Measurements from ENCODE around the gene PAPOLA. TPM values are rescaled to one million over a fixed set of nuclear protein-coding genes. Genes with fewer than 3 reads are reported as not detected.

Gene PAPOLA
- total and polyA plus RNA-seq, 9 of the 15 experiments (the other 6 are each of a cell fraction or from before 2014, with no cell fraction given): 51.1 to 199 (median 95.8) TPM

DNA sequence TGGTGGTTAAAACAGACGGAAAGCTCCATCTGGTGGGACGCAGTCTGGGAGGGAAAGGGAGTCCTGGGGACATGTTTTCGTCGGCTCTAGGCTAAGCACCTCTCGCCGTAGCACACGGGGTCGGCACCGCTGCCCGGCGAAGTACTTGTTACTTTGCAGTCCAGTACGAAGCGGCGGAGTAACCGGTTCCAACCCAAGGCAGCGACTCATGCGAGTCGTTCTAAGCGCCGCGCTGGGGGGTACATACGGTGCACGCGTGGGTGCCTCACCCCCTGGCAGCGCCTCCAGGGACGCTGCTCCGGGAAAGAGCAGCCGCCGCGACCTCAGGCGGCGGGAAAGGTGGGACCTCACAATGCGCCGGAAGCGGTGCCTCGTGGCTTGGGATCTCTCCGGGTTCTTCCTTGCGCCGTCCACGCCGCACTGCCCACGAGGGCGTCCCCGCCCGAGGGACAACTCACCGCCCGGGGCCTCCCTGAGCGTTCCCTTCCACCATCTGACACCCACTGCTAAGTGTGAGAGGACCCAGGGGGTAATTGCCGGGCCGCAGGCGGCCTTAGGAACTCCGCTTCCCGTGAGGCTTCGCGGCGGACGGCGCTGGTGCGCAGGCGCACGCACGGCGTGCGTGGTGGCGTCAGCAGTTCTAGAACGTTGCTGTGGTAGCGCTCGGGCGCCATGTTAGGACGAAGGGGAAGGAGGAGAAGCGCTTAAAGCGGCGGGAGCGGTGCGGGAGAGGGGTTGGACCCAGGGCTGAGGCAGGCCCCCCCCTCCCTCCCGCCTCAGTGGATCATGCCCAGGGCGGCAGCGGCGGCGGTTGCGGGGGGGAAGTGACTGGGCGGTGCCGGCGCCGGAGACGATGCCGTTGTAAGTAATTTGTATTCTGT is at the start of gene PAPOLA (continued):
- TF ChIP-seq, protein P1, sequence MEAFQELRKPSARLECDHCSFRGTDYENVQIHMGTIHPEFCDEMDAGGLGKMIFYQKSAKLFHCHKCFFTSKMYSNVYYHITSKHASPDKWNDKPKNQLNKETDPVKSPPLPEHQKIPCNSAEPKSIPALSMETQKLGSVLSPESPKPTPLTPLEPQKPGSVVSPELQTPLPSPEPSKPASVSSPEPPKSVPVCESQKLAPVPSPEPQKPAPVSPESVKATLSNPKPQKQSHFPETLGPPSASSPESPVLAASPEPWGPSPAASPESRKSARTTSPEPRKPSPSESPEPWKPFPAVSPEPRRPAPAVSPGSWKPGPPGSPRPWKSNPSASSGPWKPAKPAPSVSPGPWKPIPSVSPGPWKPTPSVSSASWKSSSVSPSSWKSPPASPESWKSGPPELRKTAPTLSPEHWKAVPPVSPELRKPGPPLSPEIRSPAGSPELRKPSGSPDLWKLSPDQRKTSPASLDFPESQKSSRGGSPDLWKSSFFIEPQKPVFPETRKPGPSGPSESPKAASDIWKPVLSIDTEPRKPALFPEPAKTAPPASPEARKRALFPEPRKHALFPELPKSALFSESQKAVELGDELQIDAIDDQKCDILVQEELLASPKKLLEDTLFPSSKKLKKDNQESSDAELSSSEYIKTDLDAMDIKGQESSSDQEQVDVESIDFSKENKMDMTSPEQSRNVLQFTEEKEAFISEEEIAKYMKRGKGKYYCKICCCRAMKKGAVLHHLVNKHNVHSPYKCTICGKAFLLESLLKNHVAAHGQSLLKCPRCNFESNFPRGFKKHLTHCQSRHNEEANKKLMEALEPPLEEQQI (IDR thresholded peaks at IDR 0.05): no peak
- TF ChIP-seq, protein P2, sequence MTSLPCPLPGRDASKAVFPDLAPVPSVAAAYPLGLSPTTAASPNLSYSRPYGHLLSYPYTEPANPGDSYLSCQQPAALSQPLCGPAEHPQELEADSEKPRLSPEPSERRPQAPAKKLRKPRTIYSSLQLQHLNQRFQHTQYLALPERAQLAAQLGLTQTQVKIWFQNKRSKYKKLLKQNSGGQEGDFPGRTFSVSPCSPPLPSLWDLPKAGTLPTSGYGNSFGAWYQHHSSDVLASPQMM (CRISPR knock-in tag; IDR thresholded peaks at IDR 0.05): no peak
- TF ChIP-seq MEF2A (IDR thresholded peaks at IDR 0.05; ENCODE audit: control insufficient read depth, low read depth, low read length) (no peak), TCFL5 (CRISPR knock-in tag; conservative IDR thresholded peaks at IDR 0.05) (no peak), ARHGAP35 (IDR thresholded peaks at IDR 0.05; ENCODE audit: partially characterized antibody) (no peak), RAD51 (IDR thresholded peaks at IDR 0.05; ENCODE audit: borderline replicate concordance, low read depth) (0 out of 2 replicates have a peak, but pooled peaks have one; percentile 29), EWSR1 (IDR thresholded peaks at IDR 0.05; ENCODE audit: borderline replicate concordance, low read depth, partially characterized antibody) (no peak), ZNF436 (CRISPR knock-in tag; IDR thresholded peaks at IDR 0.05) (no peak), MCM5 (IDR thresholded peaks at IDR 0.05; ENCODE audit: low read depth) (no peak), TAF7 (tag; IDR thresholded peaks at IDR 0.05) (no peak), NFXL1 (CRISPR knock-in tag; IDR thresholded peaks at IDR 0.05) (no peak), POLR3A (IDR thresholded peaks at IDR 0.05; ENCODE audit: borderline replicate concordance, extremely low read depth, insufficient read depth, insufficient read length) (no peak), PML (IDR thresholded peaks at IDR 0.05; ENCODE audit: low read length) (peak; percentile 70), SIRT6 (IDR thresholded peaks at IDR 0.05; ENCODE audit: low read depth, low read length) (no peak), ZC3H8 (IDR thresholded peaks at IDR 0.05) (no peak), TAF9B (IDR thresholded peaks at IDR 0.05; ENCODE audit: partially characterized antibody) (peak; percentile 64), SIN3A (IDR thresholded peaks at IDR 0.05; ENCODE audit: borderline replicate concordance in 2 of 2, control insufficient read depth in 1 of 2, low read depth in 2 of 2, low read length in 2 of 2) (peak in 1 of 2 experiments; percentile 44; a peak in 1 of 4 replicates), LEF1 (IDR thresholded peaks at IDR 0.05) (no peak)
- TF ChIP-seq, protein P3, sequence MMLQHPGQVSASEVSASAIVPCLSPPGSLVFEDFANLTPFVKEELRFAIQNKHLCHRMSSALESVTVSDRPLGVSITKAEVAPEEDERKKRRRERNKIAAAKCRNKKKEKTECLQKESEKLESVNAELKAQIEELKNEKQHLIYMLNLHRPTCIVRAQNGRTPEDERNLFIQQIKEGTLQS (IDR thresholded peaks at IDR 0.05): no peak
- TF ChIP-seq, protein P3 (CRISPR knock-in tag; conservative IDR thresholded peaks at IDR 0.05): no peak
- TF ChIP-seq, protein P4, sequence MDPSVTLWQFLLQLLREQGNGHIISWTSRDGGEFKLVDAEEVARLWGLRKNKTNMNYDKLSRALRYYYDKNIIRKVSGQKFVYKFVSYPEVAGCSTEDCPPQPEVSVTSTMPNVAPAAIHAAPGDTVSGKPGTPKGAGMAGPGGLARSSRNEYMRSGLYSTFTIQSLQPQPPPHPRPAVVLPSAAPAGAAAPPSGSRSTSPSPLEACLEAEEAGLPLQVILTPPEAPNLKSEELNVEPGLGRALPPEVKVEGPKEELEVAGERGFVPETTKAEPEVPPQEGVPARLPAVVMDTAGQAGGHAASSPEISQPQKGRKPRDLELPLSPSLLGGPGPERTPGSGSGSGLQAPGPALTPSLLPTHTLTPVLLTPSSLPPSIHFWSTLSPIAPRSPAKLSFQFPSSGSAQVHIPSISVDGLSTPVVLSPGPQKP (CRISPR knock-in tag; IDR thresholded peaks at IDR 0.05): no peak
- TF ChIP-seq, protein P5, sequence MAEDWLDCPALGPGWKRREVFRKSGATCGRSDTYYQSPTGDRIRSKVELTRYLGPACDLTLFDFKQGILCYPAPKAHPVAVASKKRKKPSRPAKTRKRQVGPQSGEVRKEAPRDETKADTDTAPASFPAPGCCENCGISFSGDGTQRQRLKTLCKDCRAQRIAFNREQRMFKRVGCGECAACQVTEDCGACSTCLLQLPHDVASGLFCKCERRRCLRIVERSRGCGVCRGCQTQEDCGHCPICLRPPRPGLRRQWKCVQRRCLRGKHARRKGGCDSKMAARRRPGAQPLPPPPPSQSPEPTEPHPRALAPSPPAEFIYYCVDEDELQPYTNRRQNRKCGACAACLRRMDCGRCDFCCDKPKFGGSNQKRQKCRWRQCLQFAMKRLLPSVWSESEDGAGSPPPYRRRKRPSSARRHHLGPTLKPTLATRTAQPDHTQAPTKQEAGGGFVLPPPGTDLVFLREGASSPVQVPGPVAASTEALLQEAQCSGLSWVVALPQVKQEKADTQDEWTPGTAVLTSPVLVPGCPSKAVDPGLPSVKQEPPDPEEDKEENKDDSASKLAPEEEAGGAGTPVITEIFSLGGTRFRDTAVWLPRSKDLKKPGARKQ (CRISPR knock-in tag; IDR thresholded peaks at IDR 0.05): no peak

Data from K562 (cell line).